UCSD-AML1 (cell line): ENCODE data around the gene METRN.

Experiments used
- DNase-seq: peaks from one replicate; lab custom pipeline; 2025; ENCODE audit not compliant: unreplicated experiment; lab: John Stamatoyannopoulos, UW

The METRN gene

DNA sequence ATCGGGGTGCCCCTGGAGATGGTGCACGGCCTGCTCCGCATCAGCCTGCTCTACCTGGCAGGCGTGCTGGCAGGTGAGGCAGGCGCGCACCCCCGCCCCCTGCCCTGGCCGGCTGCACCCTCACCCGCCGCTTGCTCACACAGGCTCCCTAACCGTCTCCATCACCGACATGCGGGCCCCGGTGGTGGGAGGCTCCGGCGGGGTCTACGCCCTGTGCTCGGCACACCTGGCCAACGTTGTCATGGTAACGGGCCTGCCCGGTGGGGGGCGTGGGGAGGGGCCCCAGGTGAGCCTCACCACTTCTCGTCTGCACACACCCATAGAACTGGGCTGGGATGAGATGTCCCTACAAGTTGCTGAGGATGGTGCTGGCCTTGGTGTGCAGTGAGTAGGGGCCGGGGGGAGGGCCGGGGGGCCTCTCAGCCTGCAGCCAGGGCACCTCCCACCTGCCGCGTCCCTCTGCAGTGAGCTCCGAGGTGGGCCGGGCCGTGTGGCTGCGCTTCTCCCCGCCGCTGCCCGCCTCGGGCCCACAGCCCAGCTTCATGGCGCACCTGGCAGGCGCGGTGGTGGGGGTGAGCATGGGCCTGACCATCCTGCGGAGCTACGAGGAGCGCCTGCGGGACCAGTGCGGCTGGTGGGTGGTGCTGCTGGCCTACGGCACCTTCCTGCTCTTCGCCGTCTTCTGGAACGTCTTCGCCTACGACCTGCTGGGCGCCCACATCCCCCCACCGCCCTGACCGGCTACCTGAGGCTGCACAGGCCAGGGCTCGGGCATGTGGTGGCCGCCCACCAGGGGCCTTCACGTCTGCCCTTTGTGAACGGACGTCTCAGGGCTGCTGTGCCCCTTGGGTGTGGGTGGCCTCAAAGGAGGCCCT, 37.4 kb upstream of the METRN start:
- no peak for DNase-seq

- no peak for DNase-seq
Observed at GRCh38 chr16:678209-678857, 36.6 kb upstream of the METRN start.

- DNase-seq = peak; percentile 77
Observed at GRCh38 chr16:678858-679813, 35.8 kb upstream of the METRN start.

DNA sequence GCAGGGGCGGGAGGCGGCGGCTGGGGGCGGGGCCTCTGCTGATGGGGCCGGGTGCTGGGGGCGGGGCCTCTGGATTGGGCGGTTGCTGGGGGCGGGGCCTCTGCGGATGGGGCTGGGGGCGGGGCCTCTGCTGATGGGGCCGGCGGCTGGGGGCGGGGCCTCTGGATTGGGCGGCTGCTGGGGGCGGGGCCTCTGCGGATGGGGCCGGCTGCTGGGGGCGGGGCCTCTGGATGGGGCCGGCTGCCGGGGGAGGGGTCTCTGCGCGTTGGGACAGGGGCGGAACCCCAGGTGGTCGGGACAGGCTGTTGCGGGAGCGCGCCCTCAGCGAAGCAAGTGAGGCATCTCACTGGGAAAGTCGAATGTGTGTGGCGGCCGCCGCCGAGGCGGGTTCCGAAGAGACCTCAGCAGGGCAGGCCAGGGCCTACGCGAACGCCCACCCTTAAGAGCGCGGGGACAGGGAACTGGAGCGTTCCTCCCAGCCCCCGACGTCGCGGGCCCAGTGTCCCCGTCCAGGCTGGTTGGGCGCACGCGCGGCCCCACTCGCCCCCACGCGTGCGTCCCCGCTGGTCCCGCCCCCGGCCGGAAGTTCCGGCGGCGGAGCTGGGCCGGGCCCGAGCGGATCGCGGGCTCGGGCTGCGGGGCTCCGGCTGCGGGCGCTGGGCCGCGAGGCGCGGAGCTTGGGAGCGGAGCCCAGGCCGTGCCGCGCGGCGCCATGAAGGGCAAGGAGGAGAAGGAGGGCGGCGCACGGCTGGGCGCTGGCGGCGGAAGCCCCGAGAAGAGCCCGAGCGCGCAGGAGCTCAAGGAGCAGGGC, 34.9 kb upstream of the METRN start, which contains the start of gene STUB1:
Gene STUB1 (plus strand): TSS at position 597 of the 811 bp plus-strand sequence. CDS start 116 bp downstream, at position 713.
- peak; percentile 91 for DNase-seq

- DNase-seq = no peak
Observed at GRCh38 chr16:680625-680945, 34.3 kb upstream of the METRN start.

DNA sequence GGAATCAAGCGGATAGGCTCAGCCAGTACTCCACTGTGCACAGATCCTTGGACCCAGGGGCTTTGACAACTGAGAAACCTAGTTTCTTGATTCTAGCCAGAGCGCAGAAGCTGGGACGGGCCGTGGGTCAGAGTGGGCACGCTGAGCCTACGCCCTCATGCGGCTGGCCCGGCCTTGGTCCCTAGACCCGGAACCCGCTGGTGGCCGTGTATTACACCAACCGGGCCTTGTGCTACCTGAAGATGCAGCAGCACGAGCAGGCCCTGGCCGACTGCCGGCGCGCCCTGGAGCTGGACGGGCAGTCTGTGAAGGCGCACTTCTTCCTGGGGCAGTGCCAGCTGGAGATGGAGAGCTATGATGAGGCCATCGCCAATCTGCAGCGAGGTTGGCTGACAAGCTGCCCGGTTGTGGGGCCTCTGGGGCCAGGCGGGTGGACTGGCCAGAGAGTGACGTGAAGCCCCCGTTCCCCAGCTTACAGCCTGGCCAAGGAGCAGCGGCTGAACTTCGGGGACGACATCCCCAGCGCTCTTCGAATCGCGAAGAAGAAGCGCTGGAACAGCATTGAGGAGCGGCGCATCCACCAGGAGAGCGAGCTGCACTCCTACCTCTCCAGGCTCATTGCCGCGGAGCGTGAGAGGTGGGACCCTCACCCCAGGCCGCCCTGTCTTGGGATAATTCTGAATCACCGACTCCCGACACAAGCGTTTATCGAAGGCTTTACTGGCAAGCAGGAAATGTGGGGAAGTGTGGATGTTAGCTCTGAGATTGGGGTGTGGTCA, 33.8 kb upstream of the METRN start:
- peak; percentile 50 for DNase-seq

DNA sequence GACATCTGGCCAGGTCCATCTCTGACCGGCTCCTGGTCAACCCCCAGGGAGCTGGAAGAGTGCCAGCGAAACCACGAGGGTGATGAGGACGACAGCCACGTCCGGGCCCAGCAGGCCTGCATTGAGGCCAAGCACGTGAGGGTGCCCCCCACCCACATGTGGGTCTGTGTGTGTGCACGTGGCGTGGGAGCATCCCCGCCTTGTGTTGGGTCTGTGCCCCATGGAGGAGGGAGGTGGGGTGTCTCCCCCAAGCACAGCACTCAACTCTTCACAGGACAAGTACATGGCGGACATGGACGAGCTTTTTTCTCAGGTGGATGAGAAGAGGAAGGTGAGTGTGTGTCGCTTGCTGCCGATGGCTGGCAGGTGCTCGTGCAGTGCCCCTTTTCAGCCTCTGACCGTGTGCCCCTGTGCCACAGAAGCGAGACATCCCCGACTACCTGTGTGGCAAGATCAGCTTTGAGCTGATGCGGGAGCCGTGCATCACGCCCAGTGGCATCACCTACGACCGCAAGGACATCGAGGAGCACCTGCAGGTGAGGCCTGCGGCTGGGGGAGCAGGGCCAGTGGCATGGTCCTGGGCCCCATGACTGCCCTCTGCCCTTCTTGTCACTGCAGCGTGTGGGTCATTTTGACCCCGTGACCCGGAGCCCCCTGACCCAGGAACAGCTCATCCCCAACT, 33.0 kb upstream of the METRN start:
- DNase-seq = no peak

DNA sequence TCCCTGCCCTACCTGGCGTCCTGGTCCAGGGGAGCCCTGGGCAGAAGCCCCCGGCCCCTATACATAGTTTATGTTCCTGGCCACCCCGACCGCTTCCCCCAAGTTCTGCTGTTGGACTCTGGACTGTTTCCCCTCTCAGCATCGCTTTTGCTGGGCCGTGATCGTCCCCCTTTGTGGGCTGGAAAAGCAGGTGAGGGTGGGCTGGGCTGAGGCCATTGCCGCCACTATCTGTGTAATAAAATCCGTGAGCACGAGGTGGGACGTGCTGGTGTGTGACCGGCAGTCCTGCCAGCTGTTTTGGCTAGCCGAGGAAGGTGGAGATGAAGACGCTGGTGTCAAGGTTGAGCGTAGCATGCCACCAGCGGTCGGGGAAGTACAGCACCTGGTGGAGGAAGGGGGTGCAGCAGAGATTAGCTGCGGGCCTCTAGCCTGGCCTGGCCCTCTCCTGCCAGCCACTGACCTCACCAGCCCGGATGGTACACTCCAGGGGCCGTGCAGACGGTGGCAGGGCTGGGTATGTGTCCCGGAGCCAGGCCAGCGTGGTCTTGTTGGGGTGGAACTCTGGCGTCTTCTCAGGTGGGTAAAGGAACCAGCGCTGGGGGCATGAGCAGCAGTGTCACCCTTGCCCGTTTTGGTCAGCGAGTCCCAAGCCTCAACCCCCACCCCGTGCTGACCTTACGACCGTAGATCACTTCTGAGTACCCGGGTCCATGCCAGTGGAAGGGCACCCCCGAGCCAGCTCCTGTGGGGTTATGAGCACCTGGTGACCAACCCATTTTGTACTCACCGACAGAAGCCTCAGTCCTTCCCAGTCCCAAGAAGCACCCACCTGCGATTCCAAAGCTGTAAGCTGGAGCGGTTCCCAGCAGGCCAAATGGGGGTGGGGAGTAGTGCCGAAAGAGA, 32.2 kb upstream of the METRN start:
- DNase-seq = no peak

- DNase-seq = no peak
Observed at GRCh38 chr16:683396-684070, 31.4 kb upstream of the METRN start.

- DNase-seq = peak; percentile 93
Observed at GRCh38 chr16:684071-684794, 30.7 kb upstream of the METRN start, which contains the start of gene JMJD8. JMJD8 (minus strand) TSS chr16:684334; CDS start chr16:684319, 15 bp downstream.

DNA sequence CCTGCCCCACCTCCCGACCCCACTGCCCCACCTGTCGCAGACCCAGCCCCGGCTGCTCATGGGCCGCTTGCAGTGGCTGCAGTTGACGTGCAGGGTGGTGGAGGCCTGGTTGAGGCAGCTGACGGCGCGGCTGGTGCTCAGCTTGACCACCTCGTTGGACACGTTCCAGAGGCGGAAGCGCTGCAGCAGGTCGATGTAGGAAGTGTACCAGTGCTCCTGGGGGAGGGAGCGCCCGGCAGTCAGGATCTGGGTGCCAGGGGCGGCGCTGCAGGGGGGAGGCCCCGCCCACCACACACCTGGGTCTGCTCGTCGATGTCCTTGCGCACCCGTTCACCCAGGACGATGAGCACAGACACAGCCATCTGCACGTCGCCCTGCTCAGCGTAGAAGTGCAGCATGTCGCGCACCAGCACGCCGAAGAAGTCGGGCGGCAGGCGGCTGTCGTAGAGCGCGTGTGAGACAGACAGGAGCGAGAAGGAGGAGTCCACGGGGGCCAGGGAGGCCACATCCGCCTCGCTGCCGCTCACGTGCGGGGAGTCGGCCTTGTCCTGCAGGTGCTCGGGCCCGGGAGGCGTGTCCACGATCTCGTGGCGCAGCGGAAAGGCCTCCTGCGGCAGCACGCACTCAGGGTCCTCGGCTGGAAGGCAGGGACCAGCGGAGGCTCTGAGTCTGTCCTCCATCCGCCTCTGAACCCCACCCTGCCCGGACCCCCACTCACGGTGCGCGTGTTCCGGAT, 29.8 kb upstream of the METRN start:
- no peak for DNase-seq

DNA sequence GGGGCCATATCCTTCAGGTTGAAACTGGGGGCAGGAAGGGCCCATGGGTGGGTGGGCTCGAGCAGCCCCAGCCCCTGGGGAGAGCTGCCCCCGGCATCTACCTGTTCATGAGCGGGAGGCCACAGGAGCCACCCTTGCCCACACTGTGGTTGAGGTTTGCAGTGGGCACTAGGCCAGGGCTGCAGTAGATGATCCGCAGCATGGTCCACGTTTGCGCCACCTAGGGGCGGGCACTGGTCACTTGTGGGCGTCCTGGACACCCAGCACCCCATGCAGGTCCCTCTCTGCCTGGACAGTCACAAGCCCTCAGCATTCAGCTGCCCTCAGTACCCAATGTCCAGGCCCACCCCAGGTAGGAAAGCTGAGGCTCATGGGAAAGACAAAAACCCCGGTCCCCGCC, 29.0 kb upstream of the METRN start:
- peak; percentile 45 for DNase-seq

- no peak for DNase-seq
Observed at GRCh38 chr16:686459-687260, 28.3 kb upstream of the METRN start.

DNA sequence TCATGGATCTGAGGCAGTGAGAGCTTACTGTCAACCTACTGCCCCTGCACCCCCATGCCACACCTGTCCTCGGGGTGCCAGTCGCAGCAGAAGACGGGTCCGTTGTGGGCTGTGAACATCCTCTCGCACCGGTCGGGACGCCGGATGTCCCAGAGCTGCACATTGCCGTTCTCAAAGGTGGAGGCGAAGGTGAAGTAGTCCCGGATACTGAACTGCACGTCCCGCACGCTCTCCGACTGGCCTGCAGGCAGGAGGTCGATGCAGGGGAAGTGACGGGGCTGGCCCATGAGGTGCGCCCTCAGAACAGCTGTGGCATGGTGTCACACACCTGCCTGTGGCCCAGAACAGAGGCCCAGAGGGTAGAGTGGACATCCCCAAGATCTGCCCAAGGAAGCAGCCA, 27.4 kb upstream of the METRN start:
- DNase-seq = no peak

GRCh38 chr16:689175-689897, 25.6 kb upstream of the METRN start:
- DNase-seq = no peak
